Measurements from ENCODE around the gene OXNAD1.

DNA sequence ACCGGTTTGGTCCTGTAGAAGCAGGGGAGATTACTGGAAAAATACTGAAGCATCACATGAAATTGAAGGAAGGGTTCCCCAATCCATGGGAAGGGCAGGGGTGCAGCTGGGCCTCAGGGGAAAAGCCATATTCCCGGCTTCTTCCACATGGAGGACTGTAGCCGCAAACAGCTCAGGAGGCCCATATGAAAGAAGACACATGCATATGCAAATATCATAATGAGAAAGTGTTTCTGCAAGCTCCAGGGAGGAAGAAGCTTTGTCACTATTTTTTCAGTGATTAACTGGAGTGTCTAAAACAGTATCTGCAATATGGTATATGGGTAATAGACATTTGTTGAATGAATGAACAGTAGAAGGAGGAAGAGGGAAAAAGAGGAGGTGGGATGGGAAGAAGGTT is 19.4 kb upstream of the OXNAD1 start:
- TF ChIP-seq POLR2AphosphoS5 (IDR thresholded peaks at IDR 0.05; ENCODE audit: low read depth, low read length): no peak
- TF ChIP-seq CTCF (IDR thresholded peaks at IDR 0.05): no peak
- no peak for TF ChIP-seq USF2 (IDR thresholded peaks at IDR 0.05; ENCODE audit: borderline replicate concordance, low read depth, low read length)
- no peak for TF ChIP-seq EZH2phosphoT487 (IDR thresholded peaks at IDR 0.05; ENCODE audit: borderline replicate concordance, low read depth)
- TF ChIP-seq YY1 (IDR thresholded peaks at IDR 0.05; ENCODE audit: low read depth): no peak
- TF ChIP-seq RAD21 (IDR thresholded peaks at IDR 0.05; ENCODE audit: low read length): no peak
- TF ChIP-seq FOSL2 (IDR thresholded peaks at IDR 0.05; ENCODE audit: borderline replicate concordance, low read depth): no peak
- TF ChIP-seq FOXJ3 (CRISPR knock-in tag; IDR thresholded peaks at IDR 0.05): no peak
- no peak for TF ChIP-seq RXRA (IDR thresholded peaks at IDR 0.05; ENCODE audit: borderline replicate concordance, low read depth)
- TF ChIP-seq PBX3 (IDR thresholded peaks at IDR 0.05): no peak
- TF ChIP-seq NFIC (IDR thresholded peaks at IDR 0.05; ENCODE audit: borderline replicate concordance): no peak
- TF ChIP-seq CHD2 (IDR thresholded peaks at IDR 0.05; ENCODE audit: low read length, partially characterized antibody): no peak
- TF ChIP-seq EP300 (IDR thresholded peaks at IDR 0.05; ENCODE audit: borderline replicate concordance in 1 of 2, low read depth in 1 of 2, low read length in 1 of 2): no peak
- TF ChIP-seq ZBTB33 (IDR thresholded peaks at IDR 0.05; ENCODE audit: borderline replicate concordance, low read depth): no peak
